CD4-positive, alpha-beta T cell (primary cell): ENCODE results near the gene JPH4. TPM values are rescaled to one million over a fixed set of nuclear protein-coding genes. Genes with fewer than 3 reads are reported as not detected.

Experiments used
- ATAC-seq: fragments of 200-7000 bp; cut with Tn5 transposase; one replicate; pipeline ENCODE4 v1.10.0; 2022; ENCODE audit warnings: mild to moderate bottlenecking; ENCODE audit not compliant: poor library complexity
- CTCF ChIA-PET: fragments of 350-600 bp; sonication (Branson Sonifier 250); formaldehyde crosslinking; loops from one replicate; lab custom pipeline; 2021; ENCODE audit warnings: antibody characterized with exemption, inconsistent platforms; lab: Charles Lee
- POLR2A ChIA-PET: fragments of 350-600 bp; sonication (Branson Sonifier 250); formaldehyde crosslinking; loops from one replicate; lab custom pipeline; 2021; ENCODE audit warnings: antibody characterized with exemption, inconsistent platforms; lab: Charles Lee
- DNase-seq, 14 experiments: peaks; one replicate each; pipeline ENCODE4 v3.0.0-alpha.2; 2013 to 2020; ENCODE audit warnings: mixed read lengths in 2 of 14
- H3K27ac ChIP-seq, 2 donors: one replicate each; pipeline versions ENCODE4 v1.5.1 to v1.7.0; 2013; ENCODE audit warnings: low read length in 2 of 2, low read depth in 1 of 2, mild to moderate bottlenecking in 1 of 2
- H3K27me3 ChIP-seq, 2 experiments: 1 replicate in 1 of 2; 2 replicates in 1 of 2; pipeline versions ENCODE4 v1.6.1 to v1.7.0; 2013; ENCODE audit warnings: low read length in 2 of 2, control low read depth in 1 of 2, mild to moderate bottlenecking in 1 of 2, moderate library complexity in 1 of 2; ENCODE audit not compliant: insufficient read depth in 2 of 2, control insufficient read depth in 1 of 2
- H3K36me3 ChIP-seq: one replicate; pipeline ENCODE4 v1.6.1; 2013; ENCODE audit warnings: low read length, control low read depth; ENCODE audit not compliant: insufficient read depth
- H3K4me1 ChIP-seq: one replicate; pipeline ENCODE4 v1.6.1; 2013; ENCODE audit warnings: low read length, control low read depth; ENCODE audit not compliant: insufficient read depth
- H3K4me3 ChIP-seq: one replicate; pipeline ENCODE4 v1.5.1; 2013; ENCODE audit warnings: mild to moderate bottlenecking, low read length, moderate library complexity
- H3K9me3 ChIP-seq, 2 experiments: 1 replicate in 1 of 2; 2 replicates in 1 of 2; pipeline versions ENCODE4 v1.6.1 to v1.7.0; 2013; ENCODE audit warnings: low read length in 2 of 2, mild to moderate bottlenecking in 2 of 2, control low read depth in 1 of 2, moderate library complexity in 1 of 2; ENCODE audit not compliant: control insufficient read depth in 1 of 2, insufficient read depth in 1 of 2
- H3K27ac Mint-ChIP-seq: one replicate; pipeline ENCODE4 v1.8.0; 2020; ENCODE audit warnings: mixed read lengths
- H3K27me3 Mint-ChIP-seq: one replicate; pipeline ENCODE4 v1.8.0; 2021; ENCODE audit warnings: mixed read lengths
- H3K36me3 Mint-ChIP-seq: one replicate; pipeline ENCODE4 v1.8.0; 2021; ENCODE audit warnings: low read depth, mixed read lengths
- H3K4me1 Mint-ChIP-seq: one replicate; pipeline ENCODE4 v1.8.0; 2021; ENCODE audit warnings: low read depth, mixed read lengths
- H3K4me3 Mint-ChIP-seq: one replicate; pipeline ENCODE4 v1.8.0; 2020; ENCODE audit warnings: mild to moderate bottlenecking, mixed read lengths
- H3K9me3 Mint-ChIP-seq: one replicate; pipeline ENCODE4 v1.8.0; 2020; ENCODE audit warnings: mixed read lengths
- CTCF ChIP-seq: fragments of 200-600 bp; IDR thresholded peaks from one replicate; pipeline ENCODE4 v1.8.0; 2022; ENCODE audit warnings: antibody characterized with exemption, mild to moderate bottlenecking
- intact Hi-C, 2 experiments: fragments of 100-400 bp; cut with DNase I in 1 of 2; cut with micrococcal nuclease in 1 of 2; formaldehyde crosslinking; loops; one replicate each; pipeline versions ENCODE4 v1.15.1 to v1.9.0; 2023 to 2025; cut with DNase I, micrococcal nuclease
- total RNA-seq, 174 experiments: library from RNA in 2 of 174; stranded (reverse) in 2 of 174; gene quantifications; one replicate each; pipeline ENCODE4 v1.2.3 and lab custom pipeline; 2021 to 2026

JPH4 gene
- total RNA-seq, 2 experiments from 2014 or later = not detected

GRCh38 chr14:23543403-23543802 lies 35.2 kb downstream of the JPH4 start:
- Histone ChIP-seq H3K27ac (no peak overlapping the region), H3K4me3 (no peak overlapping the region), H3K36me3 (no peaks in the 10 kb centered on the region), H3K4me1 (peaks cover 4% of the 10 kb centered on the region), H3K9me3 (no peaks in the 10 kb centered on the region), H3K27me3 (no peaks in the 10 kb centered on the region)
- ChIA-PET POLR2A (no interaction called here), CTCF (interaction anchor here (0.8 kb wide), 1 partner anchor 16 kb away, joined by 3 read pairs; no protein-coding TSS in a partner anchor)
- no peaks in the 10 kb centered on the region for H3K36me3 Mint-ChIP-seq
- no peak overlapping the region for H3K4me3 Mint-ChIP-seq
- TF ChIP-seq CTCF = no peak
- no peaks in the 10 kb centered on the region for H3K9me3 Mint-ChIP-seq
- H3K27me3 Mint-ChIP-seq = peaks cover 5% of the 10 kb centered on the region
- DNase-seq = no peak
- no peak for ATAC-seq
- H3K4me1 Mint-ChIP-seq = no peaks in the 10 kb centered on the region
- intact Hi-C loops = loop anchor here in 1 of 2 experiments (5.0 kb wide), 1 partner anchor 216 kb away; no protein-coding TSS in a partner anchor
- H3K27ac Mint-ChIP-seq = no peak overlapping the region

GRCh38 chr14:23542261-23542660 lies 36.3 kb downstream of the JPH4 start:
- H3K4me3 ChIP-seq = no peak overlapping the region
- H3K9me3 ChIP-seq = no peaks in the 10 kb centered on the region
- H3K4me1 ChIP-seq = peaks cover 4% of the 10 kb centered on the region
- ATAC-seq = no peak
- Mint-ChIP-seq H3K36me3 (no peaks in the 10 kb centered on the region), H3K9me3 (no peaks in the 10 kb centered on the region), H3K27ac (no peak overlapping the region), H3K4me1 (no peaks in the 10 kb centered on the region), H3K27me3 (peaks cover 5% of the 10 kb centered on the region), H3K4me3 (no peak overlapping the region)
- no peaks in the 10 kb centered on the region for H3K27me3 ChIP-seq
- POLR2A ChIA-PET = no interaction called here
- CTCF ChIA-PET = interaction anchor here (0.7 to 1.4 kb wide), 2 partner anchors 18 to 64 kb away, joined by 3 to 4 read pairs; no protein-coding TSS in a partner anchor
- no peaks in the 10 kb centered on the region for H3K36me3 ChIP-seq
- H3K27ac ChIP-seq = no peak overlapping the region
- no peak for TF ChIP-seq CTCF
- intact Hi-C loops = loop anchor here in 1 of 2 experiments (5.0 kb wide), 1 partner anchor 215 kb away; no protein-coding TSS in a partner anchor
- DNase-seq = no peak

- Mint-ChIP-seq H3K4me3 (no peak overlapping the region), H3K4me1 (no peaks in the 10 kb centered on the region), H3K27me3 (peaks cover 5% of the 10 kb centered on the region), H3K36me3 (no peaks in the 10 kb centered on the region), H3K27ac (no peak overlapping the region), H3K9me3 (no peaks in the 10 kb centered on the region)
- no peak overlapping the region for H3K4me3 ChIP-seq
- peaks cover 4% of the 10 kb centered on the region for H3K4me1 ChIP-seq
- no peak overlapping the region for H3K27ac ChIP-seq
- H3K9me3 ChIP-seq = no peaks in the 10 kb centered on the region
- ChIA-PET CTCF (interaction anchor here (1.7 kb wide), 1 partner anchor 9 kb away, joined by 4 read pairs; no protein-coding TSS in a partner anchor), POLR2A (no interaction called here)
- ATAC-seq (no peak), DNase-seq (no peak)
- H3K36me3 ChIP-seq = no peaks in the 10 kb centered on the region
- no peak for TF ChIP-seq CTCF
- H3K27me3 ChIP-seq = no peaks in the 10 kb centered on the region
- intact Hi-C loops = loop anchor here in 1 of 2 experiments (2.0 to 5.0 kb wide), 2 partner anchors 19 to 213 kb away; no protein-coding TSS in a partner anchor
These were observed 38.5 kb downstream of the JPH4 start for GRCh38 chr14:23540141-23540469.
